DMS 273 (cell line): ENCODE data around the gene RIPOR3.
"Not testable (repeated sequence)": the region's sequence is repeated elsewhere in the genome, so short reads cannot be mapped to it uniquely, and the experiment has no call there.

Experiments used
- DNase-seq: peaks from one replicate; lab custom pipeline; 2025; ENCODE audit not compliant: unreplicated experiment; lab: John Stamatoyannopoulos, UW

Gene RIPOR3

DNA sequence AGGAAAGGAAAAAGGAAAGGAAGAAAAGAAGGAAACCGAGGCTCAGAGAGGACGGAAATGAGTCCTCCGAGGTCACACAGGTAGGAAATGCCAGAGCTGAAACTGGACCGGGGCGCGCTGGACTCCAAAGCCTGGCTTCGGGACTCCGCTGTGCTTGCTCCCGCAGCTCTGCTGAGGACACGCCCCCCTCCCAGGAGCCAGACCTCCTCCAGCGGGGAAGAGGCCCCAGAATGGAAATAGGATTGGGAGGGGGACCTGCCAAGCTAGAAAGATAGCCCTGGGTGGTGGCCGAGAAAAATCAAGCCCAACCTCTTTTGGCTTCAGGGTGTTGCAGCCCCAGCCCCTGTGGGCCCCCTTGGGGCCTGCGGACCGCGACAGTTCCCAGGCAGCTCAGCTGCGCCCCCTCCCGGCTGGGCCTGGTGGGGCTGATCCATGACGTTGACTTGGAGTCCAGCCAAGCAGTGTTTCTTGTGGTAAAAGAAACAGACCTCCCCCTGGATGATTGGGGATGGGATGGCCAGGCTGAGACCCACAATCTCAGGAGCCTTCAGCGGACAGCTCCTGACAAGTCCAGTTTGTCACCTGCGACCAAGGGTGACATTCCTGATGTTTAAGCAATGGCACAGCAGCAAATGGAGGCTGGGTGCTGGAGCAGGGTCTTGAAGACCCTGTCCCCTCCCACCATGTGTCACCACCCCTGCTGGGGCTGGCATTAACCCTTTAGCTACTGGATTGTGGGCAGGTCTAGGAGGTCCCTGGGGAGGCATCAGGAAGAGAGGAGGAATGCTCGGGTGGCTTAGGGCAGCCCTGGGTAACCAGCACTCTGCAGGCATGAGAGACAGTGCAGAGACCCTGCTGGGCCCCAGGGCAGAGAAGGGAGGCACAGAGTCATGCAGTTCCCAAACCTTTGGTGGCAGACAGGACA is 55.4 kb downstream of the RIPOR3 start:
- peak; percentile 90 for DNase-seq

DNA sequence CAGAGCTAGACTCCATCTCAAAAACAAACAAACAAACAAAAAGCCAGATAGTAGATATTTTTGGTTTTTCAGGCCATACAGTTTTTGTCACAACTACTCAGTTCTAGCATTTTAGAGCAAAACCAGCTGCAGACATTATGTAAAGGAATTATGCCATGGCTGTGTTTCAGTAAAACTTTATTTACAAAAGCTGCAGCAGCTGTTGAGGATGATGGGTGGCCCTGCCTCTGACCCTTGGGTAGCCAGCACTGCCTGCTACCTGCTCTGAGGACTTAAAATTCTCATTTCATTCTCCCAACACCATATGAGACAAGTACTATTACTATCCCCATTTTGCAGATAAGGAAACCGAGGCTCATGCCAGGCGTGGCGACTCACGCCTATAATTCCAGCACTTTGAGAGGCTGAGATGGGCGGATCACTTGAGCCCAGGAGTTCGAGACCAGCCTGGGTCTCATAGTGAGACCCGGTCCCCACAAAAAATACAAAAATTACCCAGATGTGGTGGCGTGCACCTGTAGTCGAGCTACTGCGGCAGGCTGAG is 56.3 kb downstream of the RIPOR3 start:
- DNase-seq, result no peak

DNA sequence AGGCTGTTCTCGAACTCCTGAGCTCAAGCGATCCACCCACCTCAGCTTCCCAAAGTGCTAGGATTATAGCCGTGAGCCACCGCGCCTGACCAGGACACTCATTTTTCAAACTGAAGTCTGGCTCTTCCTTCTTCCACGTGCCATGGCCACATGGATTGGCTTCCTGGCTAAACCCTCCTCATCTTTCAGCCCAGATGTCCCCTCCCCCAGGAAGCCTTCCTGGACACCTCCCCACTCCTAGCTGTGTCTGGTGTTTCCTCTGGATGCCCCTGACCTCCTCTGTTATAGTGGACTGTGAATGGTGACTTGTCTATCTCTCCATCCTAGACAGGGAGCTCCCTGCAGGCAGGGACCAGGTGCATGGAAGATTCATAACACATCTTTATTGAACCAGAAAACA is 57.2 kb downstream of the RIPOR3 start:
- no peak for DNase-seq

DNA sequence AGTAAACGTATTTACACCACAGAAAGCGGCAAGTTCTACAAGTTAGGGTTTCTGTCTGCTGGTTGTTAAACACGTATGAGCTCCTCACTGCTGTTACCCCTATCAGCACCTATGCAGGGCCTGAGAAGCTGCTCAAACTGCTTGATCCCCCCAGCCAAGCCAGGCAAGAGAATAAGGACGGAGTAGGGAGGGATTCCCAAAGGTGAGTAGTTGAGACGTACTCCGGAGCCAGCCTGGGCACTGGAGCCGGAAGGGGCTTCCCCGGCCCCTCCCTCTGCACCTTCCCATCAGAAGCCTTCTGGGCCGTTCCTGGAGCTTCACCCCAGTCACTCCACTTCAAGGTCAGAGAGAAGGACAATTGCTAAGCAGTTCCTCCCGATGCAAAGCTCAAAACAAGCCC is 58.0 kb downstream of the RIPOR3 start:
- DNase-seq, result no peak

DNA sequence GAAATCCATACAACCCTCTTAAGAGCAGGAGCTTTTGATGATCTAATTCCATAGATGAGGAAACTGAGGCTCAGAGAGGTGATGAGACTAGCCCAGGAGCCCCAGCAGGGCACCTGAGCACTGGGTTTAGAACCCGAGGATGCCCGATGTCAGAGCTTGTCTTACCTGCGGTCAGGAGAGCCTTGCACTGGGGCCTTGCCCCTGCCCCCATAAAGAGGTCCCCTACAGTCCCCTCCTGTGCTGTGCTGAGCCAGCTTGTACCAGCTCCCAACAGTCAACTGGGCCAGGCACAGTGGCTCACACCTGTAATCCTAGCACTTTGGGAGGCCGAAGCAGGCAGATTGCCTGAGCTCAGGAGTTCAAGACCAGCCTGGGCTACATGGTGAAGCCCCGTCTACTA is 58.6 kb downstream of the RIPOR3 start:
- DNase-seq, result no peak

DNA sequence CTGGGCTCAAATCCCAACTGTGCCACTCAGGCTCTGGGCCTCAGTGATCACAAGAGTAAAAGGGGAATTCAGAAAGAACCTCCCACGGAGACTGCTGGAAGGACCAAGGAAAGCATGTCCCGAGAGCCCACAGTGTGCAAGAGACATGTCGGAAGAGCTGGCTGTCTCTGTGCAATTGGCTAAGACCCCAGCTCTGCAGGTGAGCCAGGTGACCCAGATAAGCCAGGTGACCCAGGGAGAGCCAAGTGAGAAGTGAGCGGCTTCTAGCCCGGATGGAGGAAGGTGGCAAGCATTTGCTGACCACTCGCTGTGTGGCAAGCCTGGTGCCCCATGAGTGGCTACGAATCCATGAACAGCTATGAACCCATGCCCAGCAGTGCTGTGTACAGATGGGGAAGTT is 59.1 kb downstream of the RIPOR3 start:
- DNase-seq, result no peak

DNA sequence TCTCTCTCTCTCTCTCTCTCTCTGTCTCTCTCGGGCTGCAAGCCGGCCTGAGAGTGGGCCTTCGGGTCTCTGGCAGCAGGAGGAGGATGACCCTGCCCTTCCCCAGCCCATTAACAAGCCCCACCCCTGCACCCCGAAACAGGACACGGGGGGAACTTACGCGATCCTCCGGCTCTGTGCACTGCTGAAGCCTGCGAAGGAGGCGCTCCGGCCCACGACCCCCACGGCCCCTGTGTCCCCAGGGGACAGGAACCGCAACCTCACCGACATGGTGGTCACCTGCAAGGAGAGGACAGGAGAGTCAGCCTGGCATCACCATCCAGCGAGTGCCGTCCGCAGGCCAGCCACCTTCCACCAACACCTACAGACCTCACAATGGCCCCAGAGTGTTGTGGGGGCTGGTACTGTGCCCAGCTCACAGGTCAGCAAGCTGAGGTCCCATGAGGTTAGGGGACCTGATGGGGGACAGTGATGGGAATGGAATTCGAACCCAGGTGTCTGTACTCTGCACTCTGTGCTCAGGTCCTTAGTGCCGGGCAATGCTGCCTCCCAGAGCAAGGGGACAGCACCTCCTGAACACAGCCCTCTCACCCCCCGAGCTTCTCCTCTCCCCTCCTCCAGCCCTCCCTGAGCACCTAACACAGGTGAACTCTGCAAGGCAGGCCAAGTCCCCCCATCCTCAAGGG is 60.6 kb downstream of the RIPOR3 start:
- DNase-seq, result no peak

DNA sequence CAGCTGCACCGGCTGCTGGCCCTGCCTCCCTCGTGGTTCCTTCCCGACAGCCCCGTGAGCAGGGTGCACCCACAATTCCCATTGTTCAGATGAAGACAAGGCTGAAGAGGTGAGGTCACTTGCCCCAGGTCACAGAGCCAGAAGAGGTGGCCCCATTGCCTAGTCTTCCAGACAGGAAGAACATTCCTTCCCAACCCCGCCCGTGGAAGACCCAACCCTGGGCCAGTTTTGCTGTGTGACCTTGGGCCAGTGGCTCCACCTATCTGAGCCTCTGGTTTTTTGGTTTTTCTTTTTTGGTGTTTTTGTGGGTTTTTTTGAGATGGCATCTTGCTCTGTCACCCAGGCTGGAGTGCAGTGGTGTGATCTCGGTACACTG is 61.7 kb downstream of the RIPOR3 start:
- DNase-seq, result no peak

DNA sequence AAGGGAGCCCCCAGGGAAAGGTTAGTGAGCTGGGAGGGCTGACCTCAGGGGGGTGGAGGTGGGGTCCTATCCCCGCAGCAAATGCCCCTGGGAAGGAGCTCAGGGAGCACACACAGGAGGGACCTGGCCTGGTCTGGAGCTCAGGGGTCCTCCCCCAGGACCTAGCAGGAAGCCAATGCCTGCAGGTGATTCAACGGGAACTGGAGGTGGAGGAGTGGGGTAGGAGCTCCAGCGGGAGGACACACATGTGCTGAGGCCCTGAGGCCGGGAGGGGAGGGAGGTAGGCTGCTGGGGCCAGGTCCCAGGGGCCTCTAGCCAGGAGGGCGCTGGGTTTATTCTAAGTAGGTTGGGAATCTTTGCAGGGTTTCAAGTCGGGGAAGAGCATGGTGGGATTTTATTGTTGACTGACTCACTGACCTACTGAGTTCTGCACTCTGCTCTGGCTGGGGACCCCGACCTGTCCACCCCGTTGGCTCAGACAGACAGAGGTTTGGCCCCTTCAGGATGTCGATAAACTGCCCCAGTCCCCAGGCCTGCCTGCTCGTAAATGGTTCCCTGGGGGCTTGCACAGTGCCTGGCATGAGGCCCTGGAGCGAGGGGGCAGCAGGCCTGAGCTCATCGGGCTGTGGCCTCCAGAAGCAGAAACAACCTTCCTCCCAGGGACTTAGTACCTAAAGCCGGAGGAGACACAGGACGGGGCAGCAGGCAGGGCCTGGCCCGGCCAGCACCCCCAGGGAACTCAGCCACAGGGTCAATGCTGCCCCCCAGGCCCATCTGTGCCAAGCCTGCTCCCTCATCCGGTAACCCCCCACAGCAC is 62.3 kb downstream of the RIPOR3 start:
- no peak for DNase-seq

DNA sequence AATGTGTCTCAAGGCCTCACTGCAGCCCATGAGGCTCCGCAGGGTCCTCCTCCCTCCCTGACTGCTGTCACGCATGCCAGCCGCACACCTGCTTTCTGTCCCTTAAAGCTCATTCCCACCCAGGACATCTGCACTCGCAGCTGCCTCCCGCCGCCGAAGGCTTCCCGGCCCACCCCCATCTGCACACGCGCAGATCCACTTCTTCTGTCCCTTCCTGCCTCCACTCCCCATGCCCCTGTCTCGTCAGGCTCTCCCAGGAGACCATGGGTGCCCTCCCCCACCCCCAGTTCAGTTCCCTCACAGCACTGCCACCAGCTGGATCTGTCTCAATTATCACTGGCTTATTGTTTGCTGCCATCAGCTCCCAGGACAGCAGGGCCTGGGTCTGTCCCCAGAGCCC is 63.0 kb downstream of the RIPOR3 start:
- peak; percentile 46 for DNase-seq

DNA sequence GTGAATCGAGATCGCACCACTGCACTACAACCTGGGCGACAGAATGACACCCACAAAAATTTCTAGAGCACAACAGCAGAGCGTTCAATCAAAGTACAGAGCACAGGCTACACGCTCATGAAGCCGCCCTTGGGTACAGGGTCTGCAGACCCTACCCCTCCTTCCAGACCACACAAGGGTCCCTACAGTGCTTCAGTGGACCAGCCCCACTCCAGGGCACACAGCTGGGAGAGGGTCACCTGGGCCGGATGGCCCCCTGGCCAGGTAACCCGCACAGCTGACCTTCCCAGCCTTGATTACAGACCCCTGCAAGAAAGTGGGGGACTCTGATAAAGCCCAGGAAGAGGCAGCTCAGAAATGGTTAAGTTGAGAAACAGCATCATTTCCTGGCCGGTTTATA is 63.6 kb downstream of the RIPOR3 start:
- no peak for DNase-seq

DNA sequence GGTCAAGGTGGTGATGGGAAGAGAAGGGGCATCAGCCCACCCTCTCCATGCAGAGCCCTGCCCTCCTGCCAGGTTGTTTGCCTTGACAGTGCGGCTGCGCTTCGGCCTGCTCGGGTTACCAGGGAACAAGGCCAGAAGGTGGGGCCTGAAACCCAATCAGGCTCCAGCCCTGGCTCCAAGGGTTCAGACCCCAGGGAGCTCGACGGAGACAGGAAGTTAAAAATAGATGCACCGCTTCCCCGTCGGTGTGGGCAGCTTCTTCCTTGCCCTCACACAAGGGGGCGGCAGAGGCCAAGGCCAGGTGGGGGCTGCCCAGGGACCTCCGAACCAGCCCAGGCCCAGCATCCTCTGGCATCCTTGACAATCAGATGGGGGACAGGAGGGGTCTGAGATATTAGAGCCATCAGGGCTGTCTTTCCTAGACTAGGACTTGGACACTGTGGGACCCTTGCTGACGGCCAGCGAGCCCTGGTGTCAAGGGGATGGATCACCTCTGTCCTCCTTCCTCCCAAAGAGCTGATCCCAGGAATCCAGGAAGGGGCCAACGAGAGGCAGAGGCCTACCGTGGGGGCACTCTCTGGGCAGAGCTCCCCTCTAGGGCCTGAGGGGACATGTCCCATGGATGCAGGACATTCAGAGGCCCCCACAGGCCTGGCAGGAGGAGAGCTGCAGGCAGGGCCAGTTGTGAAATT is 65.2 kb downstream of the RIPOR3 start:
- DNase-seq, result peak; percentile 86

DNA sequence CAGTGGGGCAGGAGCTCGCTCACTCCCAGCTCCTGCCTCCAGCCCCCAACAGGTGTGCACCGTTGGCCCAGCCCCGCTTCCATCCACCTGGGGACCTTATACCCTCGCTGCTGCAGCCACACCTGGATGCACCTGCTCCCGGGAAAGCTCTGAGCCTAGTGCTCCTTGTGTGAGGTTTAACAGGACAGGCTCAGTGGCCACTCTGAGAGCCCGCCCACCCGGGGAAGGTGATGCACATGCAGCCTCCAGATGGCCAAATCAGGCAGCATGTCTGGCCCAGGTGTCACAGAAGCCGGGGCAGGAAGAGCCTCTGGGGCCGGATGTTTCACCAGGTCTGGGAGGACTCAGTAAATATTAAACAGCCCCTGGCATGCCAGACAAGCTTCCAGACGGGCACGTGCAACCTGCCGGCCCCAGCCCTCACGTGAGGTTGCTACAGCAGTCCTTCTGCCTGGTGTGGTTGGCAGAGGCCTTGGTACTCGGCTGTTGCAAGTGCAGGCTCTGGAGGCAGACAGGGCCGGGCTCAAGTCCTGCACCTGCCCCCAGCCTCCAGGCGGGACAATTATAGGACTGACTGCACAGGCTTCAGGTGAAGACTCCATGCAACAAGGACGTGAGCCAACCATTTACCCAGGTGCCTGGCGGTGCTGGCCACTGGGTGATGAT is 66.9 kb downstream of the RIPOR3 start:
- DNase-seq, result peak; percentile 50

DNA sequence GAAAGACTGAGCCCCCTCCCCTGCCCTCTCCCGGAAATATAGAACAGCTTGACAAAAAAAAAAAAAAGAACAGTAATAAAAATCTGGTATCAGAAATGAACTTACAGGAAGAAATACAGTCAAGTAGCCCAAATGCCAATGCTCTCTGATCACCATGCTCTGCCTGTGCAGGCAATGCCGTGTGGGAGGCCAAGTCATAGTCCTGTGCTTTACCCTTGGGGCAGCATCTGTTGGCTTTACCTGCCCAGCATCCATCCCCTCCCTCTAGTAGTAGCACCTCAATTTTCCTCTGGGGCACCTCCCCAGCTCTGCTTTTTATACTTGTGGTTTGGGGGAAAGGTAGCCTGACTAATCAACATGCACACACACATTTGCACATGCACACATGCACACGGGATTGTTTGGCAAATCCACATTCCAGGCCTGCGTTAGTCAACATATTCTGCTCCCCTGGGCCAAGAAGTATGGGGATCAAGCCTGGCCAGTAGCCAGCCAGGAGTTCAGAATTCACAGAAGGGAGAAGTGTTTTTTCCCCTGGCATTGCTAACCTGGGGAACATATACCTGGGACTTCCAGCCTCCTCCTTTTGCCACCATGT is 70.2 kb downstream of the RIPOR3 start:
- DNase-seq, result no peak

DNA sequence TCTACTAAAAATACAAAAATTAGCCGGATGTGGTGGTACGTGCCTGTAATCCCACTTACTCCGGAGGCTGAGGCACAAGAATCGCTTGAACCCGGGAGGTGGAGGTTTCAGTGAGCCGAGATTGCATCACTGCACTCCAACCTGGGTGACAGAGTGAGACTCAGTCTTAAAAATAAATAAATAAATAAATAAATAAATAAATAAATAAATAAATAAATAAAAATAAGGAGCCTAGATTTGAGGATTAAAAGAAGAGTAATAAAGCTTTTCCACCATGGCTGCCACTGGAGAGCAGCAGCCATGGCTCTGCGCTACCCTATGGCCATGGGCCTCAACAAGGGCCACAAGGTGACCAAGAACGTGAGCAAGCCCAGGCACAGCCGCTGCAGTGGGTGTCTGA is 70.9 kb downstream of the RIPOR3 start:
- DNase-seq, result not testable (repeated sequence)

DNA sequence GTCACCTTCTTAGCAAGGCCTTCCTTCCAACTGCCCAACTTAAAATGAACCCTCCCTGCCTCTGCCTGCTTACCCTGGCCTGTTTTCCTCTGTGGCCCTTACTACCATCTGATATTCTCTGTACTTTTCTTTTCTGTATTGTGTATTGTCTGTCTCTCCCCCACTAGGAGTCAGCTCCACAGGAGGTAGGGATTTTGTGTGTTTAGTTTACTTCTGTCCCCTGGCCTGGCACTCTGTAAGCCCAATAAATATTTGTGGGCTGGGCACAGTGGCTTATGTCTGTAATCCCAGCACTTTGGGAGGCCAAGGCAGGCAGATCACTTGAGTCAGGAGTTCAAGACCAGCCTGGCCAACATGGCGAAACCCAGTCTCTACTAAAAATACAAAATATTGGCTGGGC is 72.8 kb downstream of the RIPOR3 start:
- DNase-seq, result no peak

DNA sequence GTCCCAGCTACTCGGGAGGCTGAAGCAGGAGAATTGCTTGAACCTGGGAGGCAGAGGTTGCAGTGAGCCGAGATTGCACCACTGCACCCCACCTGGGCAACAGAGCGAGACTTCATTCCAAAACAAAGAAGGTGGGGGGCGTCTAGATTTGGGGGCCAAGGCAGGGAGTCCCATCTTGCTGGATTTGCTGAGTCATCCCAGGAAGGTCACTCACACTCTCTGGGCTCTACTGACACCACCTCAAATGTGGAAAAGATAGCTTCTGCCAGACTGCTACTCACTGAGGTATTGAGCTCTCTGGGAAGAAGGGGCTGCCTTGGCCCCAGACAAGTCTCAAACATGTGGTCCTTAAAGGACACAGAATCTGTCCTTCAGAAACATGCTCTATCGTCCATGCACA is 74.3 kb downstream of the RIPOR3 start:
- no peak for DNase-seq

DNA sequence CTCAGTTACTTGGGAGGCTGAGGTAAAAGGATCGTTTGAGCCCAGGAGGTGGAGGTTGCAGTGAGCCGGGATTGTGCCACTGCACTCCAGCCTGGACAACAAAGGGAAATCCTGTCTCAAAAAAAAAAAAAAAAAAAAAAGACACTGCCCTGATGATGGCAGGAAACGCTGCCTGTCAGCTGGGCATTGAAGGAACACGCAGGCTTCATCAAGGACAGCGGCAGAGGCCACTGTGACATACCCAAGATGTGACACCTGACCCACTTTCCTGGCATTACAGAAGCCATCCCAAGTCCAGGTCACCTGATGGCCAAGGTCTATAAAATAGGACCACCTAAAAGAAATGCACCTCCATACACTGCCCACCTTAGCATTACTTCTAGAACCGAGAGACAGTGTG is 75.9 kb downstream of the RIPOR3 start:
- DNase-seq, result no peak

DNA sequence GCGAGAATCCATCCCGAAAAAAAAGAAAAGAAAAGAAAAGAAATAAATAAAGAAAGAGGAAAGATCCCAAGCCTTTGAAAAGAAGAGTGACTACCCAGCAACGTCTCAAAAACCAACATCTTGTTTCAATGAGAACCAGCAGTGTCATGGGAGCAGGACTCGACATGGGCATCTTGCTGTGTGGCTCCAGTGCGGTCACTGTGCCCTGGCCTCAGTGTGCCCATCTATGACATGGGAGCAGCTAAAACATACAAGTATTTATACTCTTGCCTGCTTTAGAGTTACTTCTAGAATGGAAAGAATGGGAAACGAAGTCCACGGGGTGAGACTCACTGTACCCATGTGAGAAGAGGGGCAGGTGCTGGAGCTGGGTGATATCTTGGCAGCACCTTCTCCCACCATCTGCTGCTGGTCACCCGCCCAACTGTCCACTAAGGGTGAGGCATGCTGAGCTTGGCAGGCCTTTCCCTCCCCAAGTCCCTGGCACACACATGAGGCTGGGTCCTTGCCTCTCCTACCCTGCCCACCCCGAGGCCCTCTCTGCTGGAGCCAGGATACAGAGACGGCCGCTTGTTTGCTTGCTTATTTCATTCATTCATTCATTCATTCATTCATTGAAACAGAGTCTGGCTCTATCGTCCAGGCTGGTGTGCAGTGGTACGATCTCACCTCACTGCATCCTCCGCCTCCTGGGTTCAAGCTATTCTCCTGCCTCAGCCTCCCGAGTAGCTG is 77.7 kb downstream of the RIPOR3 start:
- DNase-seq, result no peak
